Choroid plexus epithelial cell (primary cell): ENCODE measurements around the gene LHFPL4.

Experiments
- DNase-seq: peaks from one replicate; pipeline ENCODE4 v3.0.0-alpha.2; 2010; ENCODE audit warnings: low read depth
- H3K4me3 ChIP-seq: 2 replicates; pipeline ENCODE4 v1.5.1; 2011; ENCODE audit warnings: low read depth, mild to moderate bottlenecking, control low read depth, low read length, moderate library complexity
- TF ChIP-seq, protein P1 (sequence below): conservative IDR thresholded peaks from 2 replicates; pipeline ENCODE4 v1.5.1; 2011; ENCODE audit warnings: low read depth, mild to moderate bottlenecking, control low read depth, inconsistent platforms, low read length, moderate library complexity

LHFPL4 gene

DNA sequence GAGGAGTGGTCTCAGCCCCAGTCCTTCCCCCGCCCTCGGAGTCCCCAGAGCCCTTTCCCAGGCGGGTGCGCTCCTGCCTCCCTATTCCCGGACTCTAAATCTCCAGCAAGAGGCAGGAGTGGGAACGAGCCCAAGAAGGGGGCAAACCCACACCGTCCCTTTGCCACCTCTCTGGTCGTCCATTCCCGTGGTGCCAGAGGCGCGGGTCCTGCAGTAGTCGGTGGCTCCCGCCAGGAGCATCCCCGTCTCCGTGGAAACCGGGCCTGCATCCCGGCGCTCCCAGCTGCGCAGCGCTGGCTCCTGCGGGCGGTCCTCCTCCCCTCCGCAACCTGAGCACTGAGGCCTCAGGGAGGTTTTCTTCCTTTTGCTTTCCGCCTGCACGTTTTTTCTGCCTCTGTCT lies 44.8 kb downstream of the LHFPL4 start:
- no peak for DNase-seq
- H3K4me3 ChIP-seq: no peak overlapping the region
- TF ChIP-seq, protein P1, sequence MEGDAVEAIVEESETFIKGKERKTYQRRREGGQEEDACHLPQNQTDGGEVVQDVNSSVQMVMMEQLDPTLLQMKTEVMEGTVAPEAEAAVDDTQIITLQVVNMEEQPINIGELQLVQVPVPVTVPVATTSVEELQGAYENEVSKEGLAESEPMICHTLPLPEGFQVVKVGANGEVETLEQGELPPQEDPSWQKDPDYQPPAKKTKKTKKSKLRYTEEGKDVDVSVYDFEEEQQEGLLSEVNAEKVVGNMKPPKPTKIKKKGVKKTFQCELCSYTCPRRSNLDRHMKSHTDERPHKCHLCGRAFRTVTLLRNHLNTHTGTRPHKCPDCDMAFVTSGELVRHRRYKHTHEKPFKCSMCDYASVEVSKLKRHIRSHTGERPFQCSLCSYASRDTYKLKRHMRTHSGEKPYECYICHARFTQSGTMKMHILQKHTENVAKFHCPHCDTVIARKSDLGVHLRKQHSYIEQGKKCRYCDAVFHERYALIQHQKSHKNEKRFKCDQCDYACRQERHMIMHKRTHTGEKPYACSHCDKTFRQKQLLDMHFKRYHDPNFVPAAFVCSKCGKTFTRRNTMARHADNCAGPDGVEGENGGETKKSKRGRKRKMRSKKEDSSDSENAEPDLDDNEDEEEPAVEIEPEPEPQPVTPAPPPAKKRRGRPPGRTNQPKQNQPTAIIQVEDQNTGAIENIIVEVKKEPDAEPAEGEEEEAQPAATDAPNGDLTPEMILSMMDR: no peak

DNA sequence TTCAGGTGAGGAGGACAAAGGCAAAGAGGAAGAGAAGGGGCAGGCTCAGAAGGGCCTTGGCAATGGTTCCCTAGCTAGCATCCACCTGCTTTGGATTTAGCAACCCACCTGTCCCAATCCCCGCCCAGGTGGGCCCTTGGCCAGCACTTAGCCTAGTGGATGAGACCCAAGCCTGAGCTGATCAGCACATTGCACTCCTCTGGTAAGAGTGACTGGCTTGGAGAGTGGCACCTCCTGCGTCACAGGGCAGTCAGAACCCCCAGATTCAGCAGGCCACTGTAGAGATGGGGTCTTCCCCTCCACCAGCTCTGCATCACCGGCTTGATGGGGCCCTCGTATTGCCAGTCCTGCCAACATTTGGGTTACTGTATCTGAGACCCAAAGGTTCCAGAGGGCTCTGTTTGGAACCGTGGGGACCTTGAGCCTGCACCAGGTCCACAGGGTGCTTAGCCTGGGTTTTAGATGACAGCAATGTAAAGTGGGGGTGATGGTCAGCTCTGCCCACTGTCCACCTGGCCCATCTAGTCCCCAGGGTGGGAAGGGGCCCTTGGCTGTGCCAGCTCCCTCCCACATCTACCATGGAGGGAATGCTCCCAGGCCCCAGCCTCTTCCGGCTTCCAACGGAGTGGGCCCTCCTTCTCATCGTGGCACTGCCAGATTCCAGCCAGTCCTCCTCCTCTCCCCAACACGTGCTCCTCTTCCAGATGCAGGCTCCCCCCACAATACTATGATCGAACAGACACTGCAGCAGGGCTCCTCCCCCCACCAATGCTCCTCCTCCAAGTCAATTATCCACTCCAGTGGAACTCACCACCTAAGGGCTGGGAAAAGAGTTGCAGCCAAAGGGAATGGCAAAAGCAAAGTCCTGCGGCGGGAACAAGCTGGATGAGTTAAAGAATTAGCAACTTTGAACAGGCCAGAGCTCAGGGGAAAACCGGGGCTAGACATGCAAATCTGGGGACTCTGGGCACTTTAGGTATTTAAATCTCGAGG lies 45.7 kb downstream of the LHFPL4 start:
- no peak for DNase-seq
- H3K4me3 ChIP-seq: no peak overlapping the region

DNA sequence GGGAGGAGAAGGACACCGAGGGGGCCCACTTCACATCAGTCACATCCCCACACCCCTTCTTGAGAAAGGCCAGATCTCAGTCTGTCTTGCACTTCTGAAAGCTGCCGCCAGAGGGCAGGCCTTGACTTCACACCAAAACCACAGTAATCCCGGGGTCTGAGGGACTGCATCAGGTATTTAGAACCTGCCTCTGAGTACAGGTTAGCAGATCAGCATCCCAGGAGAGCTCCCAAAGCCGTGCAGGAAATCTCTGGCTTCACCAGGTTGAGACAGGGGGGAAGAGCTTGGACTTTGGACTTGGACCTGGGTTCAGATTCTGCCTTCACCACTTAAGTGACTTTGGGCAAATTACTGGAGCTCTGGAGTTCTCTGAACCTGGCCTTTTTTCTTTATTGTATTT lies 50.3 kb downstream of the LHFPL4 start:
- TF ChIP-seq, protein P1: peak; percentile 96
- DNase-seq: peak; percentile 84
- no peak overlapping the region for H3K4me3 ChIP-seq

More for the DNA sequence above, 45.7 kb downstream of the LHFPL4 start:
- TF ChIP-seq, protein P1: no peak

DNA sequence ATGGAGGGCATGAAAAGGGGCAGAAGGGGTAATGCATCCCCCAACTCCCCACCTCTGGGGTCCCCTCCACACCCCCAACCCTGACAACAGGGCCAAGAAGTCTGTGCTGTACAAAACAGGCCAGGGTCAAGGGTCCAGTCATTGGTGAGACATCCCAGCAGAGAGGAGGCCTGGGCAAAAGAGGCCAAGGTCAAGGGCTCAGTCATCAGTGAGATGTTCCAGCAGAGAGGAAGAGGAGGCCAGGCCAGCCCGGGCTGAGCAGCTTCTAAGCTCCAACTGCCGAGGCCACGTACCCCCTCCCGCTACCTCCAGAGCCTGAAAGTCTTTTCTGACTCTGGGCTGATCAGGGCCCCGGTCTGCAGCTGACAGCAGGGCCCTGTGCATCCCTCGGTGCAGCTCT lies 52.4 kb downstream of the LHFPL4 start:
- no peak overlapping the region for H3K4me3 ChIP-seq
- TF ChIP-seq, protein P1: no peak

DNA sequence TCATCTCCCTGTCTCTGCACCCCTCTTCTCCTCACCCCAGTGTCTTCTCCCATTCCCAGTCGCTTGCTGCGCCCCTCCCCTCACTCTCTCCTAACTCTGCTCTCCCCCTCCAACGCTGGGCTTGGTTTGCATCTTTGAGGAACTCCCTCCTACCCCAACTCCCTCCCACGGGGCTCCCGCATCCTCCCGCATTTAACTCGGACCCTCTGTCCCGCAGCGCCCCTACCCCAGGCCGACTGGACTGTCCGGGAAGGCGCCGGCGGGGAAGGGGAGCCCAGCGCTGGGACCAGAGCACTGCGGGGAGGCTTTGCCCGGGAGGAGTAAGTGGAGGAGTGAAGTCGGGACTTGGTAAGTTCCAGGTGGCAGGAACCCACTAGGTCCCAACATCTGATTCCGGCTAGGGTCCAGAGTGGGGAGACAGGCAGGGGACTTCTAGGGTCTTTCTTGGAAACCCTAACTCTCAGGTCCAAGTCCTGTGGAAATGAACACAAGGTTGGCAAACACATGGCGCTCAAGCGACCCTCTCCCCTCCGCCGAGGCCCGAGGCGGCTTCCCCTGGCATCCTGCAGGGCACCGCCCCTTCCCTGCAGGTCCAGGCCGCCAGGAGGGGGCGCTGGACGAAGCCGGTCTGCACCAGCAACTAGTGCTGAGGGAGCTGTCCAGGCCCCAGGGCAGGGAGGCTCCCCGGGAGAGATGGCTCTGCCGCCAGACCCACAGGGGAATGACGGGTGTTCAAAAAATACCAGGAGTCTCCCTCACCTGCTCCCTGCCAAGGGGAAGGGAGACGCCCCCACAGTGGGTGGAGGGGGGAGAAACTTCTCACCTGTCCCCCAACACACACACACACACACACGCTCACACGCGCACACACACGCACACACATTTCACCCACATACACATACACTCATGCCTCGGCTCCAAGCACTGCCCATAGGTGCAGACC lies 53.2 kb downstream of the LHFPL4 start:
- no peak overlapping the region for H3K4me3 ChIP-seq
- TF ChIP-seq, protein P1: peak; percentile 86
- peak; percentile 76 for DNase-seq

More for the DNA sequence above, 52.4 kb downstream of the LHFPL4 start:
- DNase-seq: no peak

DNA sequence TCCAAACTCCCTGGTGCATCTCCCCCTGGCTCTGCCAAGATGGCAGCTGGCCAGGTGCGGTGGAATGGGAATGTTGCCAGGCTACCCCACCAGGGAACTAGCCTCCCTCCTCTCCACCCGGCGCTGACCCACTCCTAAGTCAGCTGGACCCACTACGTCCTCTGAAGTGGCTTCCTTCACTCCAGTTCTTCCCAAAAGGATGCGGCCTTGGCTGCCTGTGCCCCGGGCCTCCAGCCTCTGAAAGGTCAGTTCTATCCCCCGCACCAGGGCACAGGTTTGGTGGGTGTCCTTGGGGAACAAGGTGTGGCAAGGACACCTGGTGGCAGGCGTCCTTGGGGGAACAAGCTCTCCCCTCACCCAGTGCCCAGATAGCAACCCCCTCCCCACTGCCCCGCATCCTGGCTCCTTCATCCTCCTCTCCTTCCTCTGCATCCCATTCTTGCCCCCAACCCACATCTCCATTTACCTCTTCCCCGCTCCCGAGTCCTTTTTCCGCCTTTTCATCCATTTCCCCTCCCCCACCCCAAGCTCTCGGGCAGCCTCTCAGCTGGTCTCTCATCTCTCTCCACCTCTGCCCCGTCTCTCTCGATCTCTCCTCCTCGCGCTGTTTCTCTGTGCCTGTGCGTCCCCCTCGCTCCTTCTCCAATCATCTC lies 54.0 kb downstream of the LHFPL4 start:
- no peak overlapping the region for H3K4me3 ChIP-seq
- TF ChIP-seq, protein P1: no peak

More for the DNA sequence above, 54.0 kb downstream of the LHFPL4 start:
- no peak for DNase-seq
